B cell (primary cell): ENCODE results near the gene ITFG1. TPM values are rescaled to one million over a fixed set of nuclear protein-coding genes. Genes with fewer than 3 reads are reported as not detected.

Source experiments
- ATAC-seq: fragments of 200-7000 bp; cut with Tn5 transposase; one replicate; pipeline ENCODE4 v1.10.0; 2021; ENCODE audit warnings: low read depth, mild to moderate bottlenecking, moderate number of reproducible peaks, moderate library complexity
- CTCF ChIA-PET: fragments of 350-600 bp; sonication (Branson Sonifier 250); formaldehyde crosslinking; loops from one replicate; lab custom pipeline; 2021; ENCODE audit warnings: antibody characterized with exemption, inconsistent platforms; lab: Charles Lee
- POLR2A ChIA-PET: fragments of 350-600 bp; sonication (Branson Sonifier 250); formaldehyde crosslinking; loops from one replicate; lab custom pipeline; 2021; ENCODE audit warnings: antibody characterized with exemption; lab: Charles Lee
- DNase-seq: peaks from one replicate; pipeline ENCODE4 v3.0.0; 2013
- H2AFZ ChIP-seq: 2 replicates; pipeline ENCODE4 v1.6.1; 2012; ENCODE audit warnings: mild to moderate bottlenecking, low read depth, low read length; ENCODE audit not compliant: insufficient read depth, poor library complexity, severe bottlenecking
- H3K27ac ChIP-seq, 2 donors: 1 replicate in 1 of 2; 2 replicates in 1 of 2; pipeline ENCODE4 v1.5.1; 2012 to 2013; ENCODE audit warnings: low read length in 2 of 2, mild to moderate bottlenecking in 2 of 2, moderate library complexity in 1 of 2
- H3K27me3 ChIP-seq, 4 experiments: fragments of 200-600 bp in 1 of 4; sonication (generic) in 1 of 4; replicated peaks in 1 of 4; 1 replicate in 2 of 4; 2 replicates in 2 of 4; pipeline versions ENCODE4 v1.6.1 to v1.7.0; 2013 to 2016; ENCODE audit warnings: low read length in 3 of 4, mild to moderate bottlenecking in 2 of 4, mixed read lengths in 1 of 4, moderate library complexity in 1 of 4; ENCODE audit not compliant: insufficient read depth in 4 of 4, control insufficient read depth in 3 of 4; ENCODE audit errors: control extremely low read depth in 1 of 4
- H3K36me3 ChIP-seq, 2 experiments: replicated peaks in 1 of 2; 1 replicate in 1 of 2; 2 replicates in 1 of 2; pipeline versions ENCODE4 v1.6.1 to v1.7.1; 2013; ENCODE audit warnings: low read length in 1 of 2; ENCODE audit not compliant: insufficient read depth in 2 of 2, control insufficient read depth in 1 of 2; ENCODE audit errors: control extremely low read depth in 1 of 2, extremely low read depth in 1 of 2
- H3K4me1 ChIP-seq, 2 donors: fragments of 200-600 bp in 1 of 2; sonication (generic) in 1 of 2; 1 replicate in 1 of 2; 2 replicates in 1 of 2; pipeline versions ENCODE4 v1.5.1 to v1.6.1; 2013 to 2017; ENCODE audit warnings: low read length in 2 of 2; ENCODE audit not compliant: control insufficient read depth in 2 of 2, insufficient read depth in 2 of 2
- H3K4me2 ChIP-seq: replicated peaks from 2 replicates; pipeline ENCODE3; 2012; ENCODE audit warnings: mild to moderate bottlenecking, low read depth, low read length; ENCODE audit not compliant: poor library complexity, severe bottlenecking
- H3K4me3 ChIP-seq, 5 experiments: fragments of 200-600 bp in 1 of 5; sonication (generic) in 1 of 5; 1 replicate in 3 of 5; 2 replicates in 2 of 5; pipeline versions ENCODE4 v1.5.1 to v1.7.0; 2011 to 2016; ENCODE audit warnings: low read length in 4 of 5, mild to moderate bottlenecking in 4 of 5, low read depth in 2 of 5, control low read depth in 1 of 5, moderate library complexity in 1 of 5; ENCODE audit not compliant: insufficient read depth in 1 of 5; ENCODE audit errors: control extremely low read depth in 1 of 5, extremely low read depth in 1 of 5
- H3K79me2 ChIP-seq: fragments of 200-600 bp; sonication (generic); one replicate; pipeline ENCODE4 v1.6.0; 2016; ENCODE audit warnings: low read length; ENCODE audit not compliant: control insufficient read depth, insufficient read depth
- H3K9ac ChIP-seq: fragments of 200-600 bp; sonication (generic); 2 replicates; pipeline ENCODE4 v1.6.1; 2017; ENCODE audit warnings: mild to moderate bottlenecking, low read length, moderate library complexity
- H3K9me3 ChIP-seq, 3 donors: one replicate each; pipeline versions ENCODE4 v1.6.1 to v1.7.1; 2013; ENCODE audit warnings: low read length in 2 of 3; ENCODE audit not compliant: control insufficient read depth in 2 of 3, insufficient read depth in 1 of 3; ENCODE audit errors: control extremely low read depth in 1 of 3
- H4K20me1 ChIP-seq: 2 replicates; pipeline ENCODE4 v1.6.0; 2012; ENCODE audit warnings: mild to moderate bottlenecking, low read length; ENCODE audit not compliant: insufficient read depth, control insufficient read depth, poor library complexity, severe bottlenecking
- H3K27ac Mint-ChIP-seq: one replicate; pipeline ENCODE4 v1.8.0; 2021; ENCODE audit warnings: mixed read lengths
- H3K27me3 Mint-ChIP-seq: one replicate; pipeline ENCODE4 v1.8.0; 2021; ENCODE audit warnings: mixed read lengths
- H3K4me1 Mint-ChIP-seq: one replicate; pipeline ENCODE4 v1.8.0; 2021; ENCODE audit warnings: mixed read lengths
- H3K4me3 Mint-ChIP-seq: one replicate; pipeline ENCODE4 v1.8.0; 2021; ENCODE audit warnings: mixed read lengths
- H3K9me3 Mint-ChIP-seq: one replicate; pipeline ENCODE4 v1.8.0; 2022; ENCODE audit warnings: mixed read lengths; ENCODE audit not compliant: insufficient read depth
- EZH2 ChIP-seq: IDR thresholded peaks from 2 replicates; pipeline ENCODE4 v1.6.1; 2012; ENCODE audit warnings: borderline replicate concordance, low read depth, mild to moderate bottlenecking, moderate library complexity, low read length; ENCODE audit not compliant: insufficient read depth, poor library complexity, severe bottlenecking
- WGBS: methylation state at CpG from one replicate; pipeline ENCODE4 v1.1.5; 2013; ENCODE audit warnings: missing lambda C conversion rate; ENCODE audit not compliant: insufficient coverage; 5-methylcytosine and 5-hydroxymethylcytosine counted together
- intact Hi-C: fragments of 100-400 bp; cut with micrococcal nuclease; formaldehyde crosslinking; loops from one replicate; pipeline ENCODE4 v1.10.0; 2022
- polyA plus RNA-seq: library from polyadenylated mRNA; depleted of rRNA; stranded (reverse); fragments of >200 nt; gene quantifications from 2 replicates; pipeline ENCODE4 v1.2.3, GENCODE V29; 2012
- total RNA-seq, 2 donors: library from RNA; stranded (reverse); fragments of 120-200 nt in 1 of 2; gene quantifications; 1 replicate in 1 of 2; 2 replicates in 1 of 2; pipeline versions ENCODE4 v1.2.3 to v1.2.4, GENCODE V29; 2013 to 2022
- TF ChIP-seq, protein P1 (sequence below): fragments of 200-600 bp; IDR thresholded peaks from one replicate; pipeline ENCODE4 v1.8.0; 2022; ENCODE audit warnings: antibody characterized with exemption, mild to moderate bottlenecking

Gene ITFG1
- total and polyA plus RNA-seq, 2 donors (not counting 1 experiment from before 2014, with no cell fraction given): 9.7 to 40.4 TPM

DNA sequence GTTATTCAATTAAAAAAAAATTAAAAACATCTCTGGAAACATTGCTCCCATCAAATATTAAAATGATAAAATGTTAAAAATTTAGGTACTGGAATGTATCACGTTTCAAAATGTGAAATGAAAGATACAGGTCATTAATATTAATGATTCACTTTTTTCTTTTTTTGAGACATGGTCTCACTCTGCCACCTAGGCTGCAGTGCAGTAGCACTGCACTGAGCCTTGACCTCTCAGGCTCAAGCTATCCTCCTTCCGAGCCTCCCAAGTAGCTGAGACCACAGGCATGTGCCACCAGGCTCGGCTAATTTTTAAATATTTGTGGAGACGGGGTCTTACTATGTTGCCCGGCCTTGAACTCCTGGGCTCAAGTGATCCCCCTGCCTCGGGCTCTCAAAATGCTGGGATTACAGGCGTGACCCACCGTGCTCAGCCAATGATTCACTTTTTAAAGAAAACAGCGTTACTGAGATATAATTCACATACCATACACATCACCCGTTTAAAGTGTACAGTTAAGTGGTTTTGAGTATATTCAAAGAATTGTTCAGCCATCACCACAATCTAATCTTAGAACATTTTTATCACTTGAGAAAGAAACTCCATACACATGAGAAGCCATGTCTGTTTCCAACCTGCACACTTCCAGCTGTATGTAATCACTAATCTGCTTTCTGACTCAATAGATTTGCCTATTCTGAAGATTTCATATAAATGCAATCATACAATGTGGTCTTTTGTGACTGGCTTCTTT lies 298.0 kb downstream of the ITFG1 start:
- Histone ChIP-seq H3K4me3 (no peak overlapping the region), H3K36me3 (peaks cover 3 to 8% of the 10 kb centered on the region in 2 experiments), H2AFZ (no peak overlapping the region), H4K20me1 (no peaks in the 10 kb centered on the region), H3K27ac (no peak overlapping the region), H3K4me1 (no peaks in the 10 kb centered on the region), H3K27me3 (no peaks in the 10 kb centered on the region), H3K9me3 (no peaks in the 10 kb centered on the region), H3K9ac (no peak overlapping the region), H3K4me2 (no peak overlapping the region), H3K79me2 (no peaks in the 10 kb centered on the region)
- 100% methylated on average over 5 of the region's 10 CpGs for WGBS
- intact Hi-C loops: loop anchor here (10.0 kb wide), 1 partner anchor 58 kb away; no protein-coding TSS in a partner anchor
- Mint-ChIP-seq H3K9me3 (no peaks in the 10 kb centered on the region), H3K4me1 (no peaks in the 10 kb centered on the region), H3K27me3 (no peaks in the 10 kb centered on the region), H3K4me3 (no peak overlapping the region), H3K27ac (no peak overlapping the region)
- TF ChIP-seq EZH2: no peak
- TF ChIP-seq, protein P1, sequence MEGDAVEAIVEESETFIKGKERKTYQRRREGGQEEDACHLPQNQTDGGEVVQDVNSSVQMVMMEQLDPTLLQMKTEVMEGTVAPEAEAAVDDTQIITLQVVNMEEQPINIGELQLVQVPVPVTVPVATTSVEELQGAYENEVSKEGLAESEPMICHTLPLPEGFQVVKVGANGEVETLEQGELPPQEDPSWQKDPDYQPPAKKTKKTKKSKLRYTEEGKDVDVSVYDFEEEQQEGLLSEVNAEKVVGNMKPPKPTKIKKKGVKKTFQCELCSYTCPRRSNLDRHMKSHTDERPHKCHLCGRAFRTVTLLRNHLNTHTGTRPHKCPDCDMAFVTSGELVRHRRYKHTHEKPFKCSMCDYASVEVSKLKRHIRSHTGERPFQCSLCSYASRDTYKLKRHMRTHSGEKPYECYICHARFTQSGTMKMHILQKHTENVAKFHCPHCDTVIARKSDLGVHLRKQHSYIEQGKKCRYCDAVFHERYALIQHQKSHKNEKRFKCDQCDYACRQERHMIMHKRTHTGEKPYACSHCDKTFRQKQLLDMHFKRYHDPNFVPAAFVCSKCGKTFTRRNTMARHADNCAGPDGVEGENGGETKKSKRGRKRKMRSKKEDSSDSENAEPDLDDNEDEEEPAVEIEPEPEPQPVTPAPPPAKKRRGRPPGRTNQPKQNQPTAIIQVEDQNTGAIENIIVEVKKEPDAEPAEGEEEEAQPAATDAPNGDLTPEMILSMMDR: no peak
- DNase-seq (no peak), ATAC-seq (no peak)
- ChIA-PET CTCF (interaction anchor here (3.3 to 4.9 kb wide), 2 partner anchors 18 to 21 kb away, joined by 9 to 22 read pairs; partner anchors contain the start of gene NETO2), POLR2A (no interaction called here)

DNA sequence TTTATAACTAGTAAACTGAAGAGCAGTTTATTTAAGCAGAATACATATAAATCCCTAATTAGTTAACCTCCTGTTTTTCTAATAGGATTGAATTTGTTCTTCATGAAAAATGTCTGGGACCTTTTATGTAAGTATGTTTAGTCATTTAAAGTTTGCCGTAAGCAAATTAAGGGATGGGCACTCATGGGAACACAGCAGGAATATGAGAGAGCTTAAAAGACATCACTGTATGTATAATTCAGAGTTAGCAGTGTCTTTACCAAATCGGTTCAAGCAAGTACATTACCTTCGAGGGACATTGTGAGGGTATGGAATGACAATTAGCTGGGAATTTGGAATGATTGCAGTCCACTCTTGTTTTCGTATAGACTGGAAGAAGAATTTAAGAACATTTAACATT lies 299.4 kb downstream of the ITFG1 start:
- Histone ChIP-seq H4K20me1 (no peaks in the 10 kb centered on the region), H3K4me2 (no peak overlapping the region), H3K27ac (no peak overlapping the region), H3K79me2 (no peaks in the 10 kb centered on the region), H3K4me1 (no peaks in the 10 kb centered on the region), H3K9ac (no peak overlapping the region), H3K36me3 (peaks cover 3 to 16% of the 10 kb centered on the region in 2 experiments), H3K9me3 (no peaks in the 10 kb centered on the region), H2AFZ (no peak overlapping the region), H3K4me3 (no peak overlapping the region), H3K27me3 (no peaks in the 10 kb centered on the region)
- 100% methylated on average over 1 of the region's 4 CpGs for WGBS
- ATAC-seq: no peak
- no peak overlapping the region for H3K27ac Mint-ChIP-seq
- no peak for DNase-seq
- intact Hi-C loops: loop anchor here (10.0 kb wide), 1 partner anchor 57 kb away; no protein-coding TSS in a partner anchor
- no peaks in the 10 kb centered on the region for H3K4me1 Mint-ChIP-seq
- POLR2A ChIA-PET: no interaction called here
- H3K4me3 Mint-ChIP-seq: no peak overlapping the region
- TF ChIP-seq, protein P1: no peak
- TF ChIP-seq EZH2: no peak
- no peaks in the 10 kb centered on the region for H3K9me3 Mint-ChIP-seq
- H3K27me3 Mint-ChIP-seq: no peaks in the 10 kb centered on the region
- CTCF ChIA-PET: interaction anchor here (3.3 to 4.9 kb wide), 2 partner anchors 17 to 20 kb away, joined by 9 to 22 read pairs; partner anchors contain the start of gene NETO2
